Natural killer cell (primary cell): ENCODE measurements around the gene LYPD6. TPM values are rescaled to one million over a fixed set of nuclear protein-coding genes. Genes with fewer than 3 reads are reported as not detected.

ENCODE experiments used
- ATAC-seq, 3 donors: fragments of 150-1000 bp in 2 of 3; fragments of 200-7000 bp in 1 of 3; cut with Tn5 transposase; 1 replicate in 1 of 3; 2 replicates in 2 of 3; pipeline ENCODE4 v1.10.0; 2021; ENCODE audit warnings: mild to moderate bottlenecking in 2 of 3, moderate library complexity in 2 of 3
- DNase-seq, 2 donors: peaks; one replicate each; pipeline versions ENCODE4 v3.0.0 to v3.0.0-alpha.2; 2013 to 2021; ENCODE audit warnings: mixed read lengths in 1 of 2
- H3K27ac ChIP-seq: one replicate; pipeline ENCODE4 v1.5.1; 2013; ENCODE audit warnings: mild to moderate bottlenecking, low read length
- H3K27me3 ChIP-seq: one replicate; pipeline ENCODE4 v1.6.1; 2013; ENCODE audit warnings: low read length; ENCODE audit not compliant: control insufficient read depth, insufficient read depth
- H3K36me3 ChIP-seq: one replicate; pipeline ENCODE4 v1.6.1; 2013; ENCODE audit warnings: low read length; ENCODE audit not compliant: control insufficient read depth, insufficient read depth
- H3K4me1 ChIP-seq: one replicate; pipeline ENCODE4 v1.6.1; 2013; ENCODE audit warnings: low read length; ENCODE audit not compliant: control insufficient read depth, insufficient read depth
- H3K4me3 ChIP-seq: one replicate; pipeline ENCODE4 v1.5.1; 2013; ENCODE audit warnings: low read length
- H3K9me3 ChIP-seq: one replicate; pipeline ENCODE4 v1.6.1; 2013; ENCODE audit warnings: low read length; ENCODE audit not compliant: control insufficient read depth, insufficient read depth
- H3K27ac Mint-ChIP-seq, 2 donors: one replicate each; pipeline ENCODE4 v1.8.0; 2022; ENCODE audit warnings: mild to moderate bottlenecking in 2 of 2, mixed read lengths in 2 of 2, moderate library complexity in 1 of 2
- H3K27me3 Mint-ChIP-seq, 2 donors: one replicate each; pipeline ENCODE4 v1.8.0; 2022; ENCODE audit warnings: low read depth in 2 of 2, mixed read lengths in 2 of 2
- H3K36me3 Mint-ChIP-seq: one replicate; pipeline ENCODE4 v1.8.0; 2022; ENCODE audit warnings: mixed read lengths
- H3K4me1 Mint-ChIP-seq, 2 donors: one replicate each; pipeline ENCODE4 v1.8.0; 2022; ENCODE audit warnings: mixed read lengths in 2 of 2
- H3K4me3 Mint-ChIP-seq: one replicate; pipeline ENCODE4 v1.8.0; 2022; ENCODE audit warnings: mild to moderate bottlenecking, moderate library complexity, mixed read lengths
- H3K9me3 Mint-ChIP-seq, 2 donors: one replicate each; pipeline ENCODE4 v1.8.0; 2022; ENCODE audit warnings: mixed read lengths in 2 of 2
- CTCF ChIP-seq: fragments of 200-600 bp; IDR thresholded peaks from one replicate; pipeline ENCODE4 v1.8.0; 2022; ENCODE audit warnings: antibody characterized with exemption
- WGBS: methylation state at CpG from one replicate; pipeline ENCODE4 v1.1.7; 2013; ENCODE audit warnings: missing lambda C conversion rate; ENCODE audit not compliant: insufficient coverage; 5-methylcytosine and 5-hydroxymethylcytosine counted together
- intact Hi-C: fragments of 100-400 bp; cut with micrococcal nuclease; formaldehyde crosslinking; loops from one replicate; pipeline ENCODE4 v1.14.2; 2022
- total RNA-seq, 4 donors: library from RNA; stranded (reverse); fragments of 120-200 nt in 1 of 4; gene quantifications; one replicate each; pipeline versions ENCODE4 v1.2.3 to v1.2.4, GENCODE V29; 2013 to 2022

Gene LYPD6
- total RNA-seq, 3 donors from 2014 or later (not counting 1 experiment from before 2014, with no cell fraction given) = not detected

- H3K36me3 ChIP-seq = no peaks in the 10 kb centered on the region
- intact Hi-C loops = no loop called here
These were observed 156.3 kb downstream of the LYPD6 start for GRCh38 chr2:149486664-149487063.

GRCh38 chr2:149487189-149487588 lies 156.8 kb downstream of the LYPD6 start:
- Histone ChIP-seq H3K36me3 (no peaks in the 10 kb centered on the region), H3K27me3 (no peaks in the 10 kb centered on the region), H3K4me1 (no peaks in the 10 kb centered on the region), H3K4me3 (no peak overlapping the region), H3K27ac (no peak overlapping the region), H3K9me3 (no peaks in the 10 kb centered on the region)
- H3K27ac Mint-ChIP-seq = no peak overlapping the region
- H3K9me3 Mint-ChIP-seq = peaks cover 0 to 2% of the 10 kb centered on the region in 2 donors
- ATAC-seq (no peak), DNase-seq (no peak)
- no peak overlapping the region for H3K4me3 Mint-ChIP-seq
- intact Hi-C loops = no loop called here
- no CpG with 5 or more reads among the region's 1 CpG for WGBS
- H3K36me3 Mint-ChIP-seq = no peaks in the 10 kb centered on the region
- TF ChIP-seq CTCF = no peak
- H3K4me1 Mint-ChIP-seq = no peaks in the 10 kb centered on the region
- no peaks in the 10 kb centered on the region for H3K27me3 Mint-ChIP-seq

More at GRCh38 chr2:149486664-149487063, 156.3 kb downstream of the LYPD6 start:
- Mint-ChIP-seq H3K27me3 (no peaks in the 10 kb centered on the region), H3K9me3 (peaks cover 0 to 2% of the 10 kb centered on the region in 2 donors), H3K27ac (no peak overlapping the region), H3K4me3 (no peak overlapping the region), H3K4me1 (no peaks in the 10 kb centered on the region), H3K36me3 (no peaks in the 10 kb centered on the region)
- Histone ChIP-seq H3K4me3 (no peak overlapping the region), H3K9me3 (no peaks in the 10 kb centered on the region), H3K27ac (no peak overlapping the region), H3K4me1 (no peaks in the 10 kb centered on the region), H3K27me3 (no peaks in the 10 kb centered on the region)
- WGBS = 90% methylated on average over 2 of the region's 3 CpGs
- ATAC-seq = no peak
- no peak for TF ChIP-seq CTCF
- DNase-seq = no peak

- TF ChIP-seq CTCF = no peak
- Mint-ChIP-seq H3K36me3 (no peaks in the 10 kb centered on the region), H3K4me3 (no peak overlapping the region), H3K4me1 (no peaks in the 10 kb centered on the region), H3K9me3 (peaks cover 0 to 2% of the 10 kb centered on the region in 2 donors), H3K27me3 (no peaks in the 10 kb centered on the region), H3K27ac (no peak overlapping the region)
- Histone ChIP-seq H3K27me3 (no peaks in the 10 kb centered on the region), H3K36me3 (no peaks in the 10 kb centered on the region), H3K27ac (no peak overlapping the region), H3K4me1 (no peaks in the 10 kb centered on the region), H3K4me3 (no peak overlapping the region), H3K9me3 (no peaks in the 10 kb centered on the region)
- DNase-seq (no peak), ATAC-seq (no peak)
- intact Hi-C loops = no loop called here
- 79% methylated on average over 6 of the region's 10 CpGs for WGBS
These were observed 158.5 kb downstream of the LYPD6 start for GRCh38 chr2:149488706-149489440.

- Mint-ChIP-seq H3K27me3 (no peaks in the 10 kb centered on the region), H3K4me1 (no peaks in the 10 kb centered on the region), H3K27ac (no peak overlapping the region), H3K4me3 (no peak overlapping the region), H3K9me3 (peaks cover 0 to under 1% of the 10 kb centered on the region in 2 donors), H3K36me3 (no peaks in the 10 kb centered on the region)
- DNase-seq = no peak
- ATAC-seq = no peak
- Histone ChIP-seq H3K4me3 (no peak overlapping the region), H3K27ac (no peak overlapping the region), H3K36me3 (no peaks in the 10 kb centered on the region), H3K9me3 (no peaks in the 10 kb centered on the region), H3K4me1 (no peaks in the 10 kb centered on the region), H3K27me3 (no peaks in the 10 kb centered on the region)
- WGBS = 74% methylated on average over 11 of the region's 11 CpGs
- TF ChIP-seq CTCF = no peak
- intact Hi-C loops = no loop called here
These were observed 159.1 kb downstream of the LYPD6 start for GRCh38 chr2:149489452-149489851.
